ENCODE data around the gene SLC35G1.

Gene SLC35G1

GRCh38 chr10:93879273-93879672, 14.5 kb upstream of the SLC35G1 start:
- no peak for DNase-seq (ENCODE audit: low read depth)

DNA sequence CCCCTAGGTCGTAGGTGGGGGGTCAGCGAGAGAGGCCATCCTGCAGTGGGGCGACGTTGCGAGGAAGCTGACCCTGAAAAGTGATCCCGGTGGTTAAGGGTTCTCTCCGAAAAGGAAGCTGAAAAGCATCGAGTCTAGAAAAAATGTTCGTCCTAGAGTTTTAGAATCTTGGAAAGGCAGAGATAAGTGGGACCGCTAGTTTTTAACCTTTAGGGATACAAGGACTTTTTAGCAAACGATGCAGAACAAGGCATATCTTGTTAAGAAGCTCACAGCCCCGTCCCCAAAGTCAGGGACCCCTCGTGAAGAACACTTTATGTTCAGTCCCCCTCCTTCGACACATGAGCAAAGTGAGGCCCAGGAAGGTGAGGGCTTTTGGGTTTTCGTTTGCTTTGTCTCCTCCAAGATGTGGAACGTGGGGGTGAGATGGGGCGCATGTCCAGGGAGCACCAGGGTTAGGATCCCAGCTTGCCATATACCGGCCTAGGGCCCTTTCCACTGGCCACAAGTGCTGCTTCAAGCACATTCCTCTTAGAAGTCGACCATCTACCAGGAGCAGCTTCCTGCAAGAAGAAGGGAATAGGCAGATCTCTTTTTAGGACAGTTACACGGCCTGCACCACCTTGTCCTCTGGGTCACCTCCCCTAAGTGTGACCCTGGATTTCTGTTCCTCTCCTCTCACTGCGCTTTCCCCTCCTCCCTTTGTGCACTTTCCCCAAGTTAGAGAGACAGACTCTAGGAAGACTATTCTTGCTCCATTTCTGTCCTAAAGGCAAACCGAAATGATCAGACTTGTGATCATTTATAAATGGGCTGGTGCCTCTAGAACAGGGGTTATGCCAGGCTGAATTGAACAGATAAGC, 969 bp downstream of the SLC35G1 start:
- DNase-seq (ENCODE audit: low read depth) = peak; percentile 17

- DNase-seq (ENCODE audit: low read depth) = no peak
Observed at GRCh38 chr10:93897070-93897780, 3.4 kb downstream of the SLC35G1 start.

DNA sequence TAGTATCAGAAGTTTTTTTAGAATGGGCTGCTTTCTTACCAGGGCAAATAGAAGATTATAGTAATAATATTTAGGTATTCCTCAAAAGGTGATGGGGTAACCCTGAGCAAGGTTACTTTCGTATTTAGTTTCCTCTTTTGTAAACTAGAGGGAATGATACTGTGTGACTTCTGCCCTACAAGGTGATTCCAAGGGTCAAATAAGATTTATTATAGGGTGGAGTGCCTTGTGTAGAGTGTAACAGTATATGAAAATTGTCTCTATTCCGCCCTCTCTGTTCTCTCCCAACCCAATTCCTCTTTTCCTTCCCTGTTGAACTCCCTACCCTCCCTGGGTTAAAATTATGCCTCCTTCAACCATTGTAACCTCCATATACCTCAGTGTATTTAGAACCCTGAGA, 5.3 kb downstream of the SLC35G1 start:
- no peak for DNase-seq (ENCODE audit: low read depth)

DNA sequence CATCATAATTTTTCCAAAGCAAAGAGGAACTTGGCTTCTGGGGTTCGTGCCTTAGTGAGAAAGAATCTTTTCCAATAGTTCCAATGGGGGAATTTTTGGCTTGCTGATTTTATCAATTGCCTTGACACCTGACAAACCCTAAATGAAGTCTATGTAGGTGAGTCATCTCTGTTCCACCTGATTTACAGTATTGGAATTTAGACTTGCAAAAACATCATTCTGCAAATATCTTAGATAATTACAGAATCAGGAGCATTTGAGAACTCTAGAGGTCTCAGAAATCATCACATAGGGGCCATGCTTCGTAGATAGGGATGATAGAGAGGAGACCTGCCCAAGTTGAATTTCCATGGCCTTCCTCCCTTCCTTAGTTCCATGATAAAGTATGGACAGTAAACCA, 9.3 kb downstream of the SLC35G1 start:
- no peak for DNase-seq (ENCODE audit: low read depth)

- no peak for DNase-seq (ENCODE audit: low read depth)
Observed at GRCh38 chr10:93904901-93905300, 11.1 kb downstream of the SLC35G1 start.

DNA sequence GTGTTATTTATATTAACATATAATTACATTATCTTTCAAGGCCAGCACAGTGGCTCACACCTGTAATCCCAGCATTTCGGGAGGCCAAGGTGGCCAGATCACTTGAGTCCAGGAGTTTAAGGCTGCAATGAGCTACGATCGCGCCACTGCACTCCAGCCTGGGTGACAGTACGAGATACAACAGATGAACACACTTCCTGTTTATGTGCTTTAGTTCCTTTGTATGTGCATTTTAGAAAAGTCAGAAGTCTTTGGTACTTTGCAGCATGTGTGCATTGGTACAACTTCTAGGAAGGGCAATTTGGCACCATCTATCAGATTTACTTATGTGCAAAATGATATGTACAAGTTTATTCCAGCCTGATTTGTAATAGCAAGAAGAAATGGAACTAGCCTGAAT, 13.3 kb downstream of the SLC35G1 start:
- no peak for DNase-seq (ENCODE audit: low read depth)

DNA sequence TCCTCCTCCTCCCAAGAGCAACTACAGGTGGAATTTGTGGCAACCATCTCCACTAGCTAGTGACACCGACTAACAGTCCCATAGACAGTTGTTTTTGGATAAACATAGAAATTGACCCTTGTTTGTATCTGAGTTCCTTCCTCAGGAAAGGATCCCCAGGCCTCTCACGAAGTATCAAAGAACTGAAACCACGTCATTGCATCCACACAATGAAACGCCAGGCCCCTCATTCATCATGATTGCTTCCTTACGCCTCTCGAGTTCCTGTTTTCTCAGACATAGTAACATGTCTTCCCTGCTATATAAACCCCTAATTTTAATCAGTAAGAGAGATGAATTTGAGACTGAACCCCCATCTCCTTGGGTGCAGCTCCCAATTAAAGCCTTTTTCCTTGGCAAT, 18.1 kb downstream of the SLC35G1 start:
- DNase-seq (ENCODE audit: low read depth) = no peak

- no peak for DNase-seq (ENCODE audit: low read depth)
Observed at GRCh38 chr10:93912444-93912843, 18.7 kb downstream of the SLC35G1 start.

- no peak for DNase-seq (ENCODE audit: low read depth)
Observed at GRCh38 chr10:93913706-93914105, 19.9 kb downstream of the SLC35G1 start.

GRCh38 chr10:93915598-93915997, 21.8 kb downstream of the SLC35G1 start:
- DNase-seq (ENCODE audit: low read depth) = no peak

- no peak for DNase-seq (ENCODE audit: low read depth)
Observed at GRCh38 chr10:93916257-93917063, 22.7 kb downstream of the SLC35G1 start.

DNA sequence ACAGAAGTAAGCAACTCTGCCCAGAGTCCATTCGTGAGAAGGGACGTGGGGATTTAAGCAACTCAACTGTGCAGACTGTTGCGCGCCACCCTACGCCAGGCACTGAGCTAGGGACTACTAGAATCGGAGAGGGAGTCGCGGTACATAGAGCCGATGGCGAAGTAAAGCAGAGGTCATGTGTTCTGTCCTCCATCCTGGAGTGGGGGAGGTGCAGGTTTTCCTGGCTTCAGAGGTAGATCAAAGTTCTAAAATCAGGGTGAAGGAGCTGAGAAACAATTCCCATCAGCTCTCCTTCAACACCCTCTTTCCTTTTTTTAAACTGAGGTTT, 23.2 kb downstream of the SLC35G1 start:
- DNase-seq (ENCODE audit: low read depth) = no peak

- DNase-seq (ENCODE audit: low read depth) = no peak
Observed at GRCh38 chr10:93917821-93918220, 24.0 kb downstream of the SLC35G1 start.

DNA sequence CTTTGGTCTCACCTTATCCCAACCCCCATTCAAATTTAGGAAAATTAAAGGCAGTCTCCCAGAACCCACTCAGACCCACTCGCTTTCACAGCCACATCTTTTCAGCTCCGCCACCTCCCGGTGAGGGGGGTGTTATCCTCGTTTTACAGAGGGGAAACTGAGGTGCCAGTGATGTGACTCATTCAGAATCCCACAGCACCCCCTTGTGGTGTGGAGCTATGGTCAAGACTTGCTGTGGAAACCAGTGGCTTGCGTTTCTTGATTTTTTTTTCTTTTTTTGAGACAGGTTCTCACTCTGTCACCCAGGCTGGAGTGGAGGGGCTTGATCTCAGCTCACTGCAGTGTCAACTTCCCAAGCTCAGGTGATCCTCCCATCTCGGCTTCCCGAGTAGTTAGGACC, 27.6 kb downstream of the SLC35G1 start:
- no peak for DNase-seq (ENCODE audit: low read depth)

DNA sequence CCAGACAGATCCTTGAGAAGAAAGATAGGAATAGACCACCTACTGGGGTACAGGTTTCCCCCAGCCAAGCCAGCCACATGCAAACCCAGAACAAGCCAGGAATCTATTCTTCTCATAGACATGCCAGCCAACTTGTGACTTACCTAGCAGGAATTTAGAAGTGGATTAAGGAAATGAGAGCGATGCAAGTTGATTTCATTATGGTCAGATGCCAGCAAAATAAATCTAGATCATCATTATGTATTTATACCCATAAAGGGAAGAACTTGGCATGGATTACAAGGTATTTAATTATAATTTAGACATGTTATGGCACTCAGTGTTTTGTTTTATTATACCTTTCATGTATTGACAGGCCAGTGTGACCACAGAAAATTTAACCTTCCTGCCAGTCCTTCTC, 32.8 kb downstream of the SLC35G1 start:
- DNase-seq (ENCODE audit: low read depth) = no peak

GRCh38 chr10:93938140-93938539, 44.4 kb downstream of the SLC35G1 start:
- DNase-seq (ENCODE audit: low read depth) = no peak

- no peak for DNase-seq (ENCODE audit: low read depth)
Observed at GRCh38 chr10:93940881-93941280, 47.1 kb downstream of the SLC35G1 start.

- no peak for DNase-seq (ENCODE audit: low read depth)
Observed at GRCh38 chr10:93941606-93942005, 47.8 kb downstream of the SLC35G1 start.

GRCh38 chr10:93945819-93946218, 52.0 kb downstream of the SLC35G1 start:
- peak; percentile 25 for DNase-seq (ENCODE audit: low read depth)

DNA sequence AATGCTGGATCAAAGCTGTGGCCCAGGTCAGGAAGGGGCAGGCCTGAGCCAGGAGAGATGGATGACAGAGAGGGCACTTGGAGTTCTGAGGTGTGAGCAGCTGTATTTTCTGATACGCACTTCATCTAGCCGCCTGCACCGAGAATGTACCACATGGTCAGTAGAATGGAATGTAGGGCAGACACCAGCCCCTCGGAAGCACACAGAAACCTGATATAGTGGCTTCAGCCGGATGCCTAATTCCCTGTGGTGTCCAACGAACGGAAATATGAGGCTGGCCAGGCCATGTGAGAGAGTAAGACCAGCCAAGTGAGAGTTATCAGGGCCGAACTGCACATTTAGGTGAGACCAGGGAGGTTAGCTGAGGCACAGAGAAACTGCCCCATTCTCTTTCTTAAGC, 53.3 kb downstream of the SLC35G1 start:
- peak; percentile 72 for DNase-seq (ENCODE audit: low read depth)

DNA sequence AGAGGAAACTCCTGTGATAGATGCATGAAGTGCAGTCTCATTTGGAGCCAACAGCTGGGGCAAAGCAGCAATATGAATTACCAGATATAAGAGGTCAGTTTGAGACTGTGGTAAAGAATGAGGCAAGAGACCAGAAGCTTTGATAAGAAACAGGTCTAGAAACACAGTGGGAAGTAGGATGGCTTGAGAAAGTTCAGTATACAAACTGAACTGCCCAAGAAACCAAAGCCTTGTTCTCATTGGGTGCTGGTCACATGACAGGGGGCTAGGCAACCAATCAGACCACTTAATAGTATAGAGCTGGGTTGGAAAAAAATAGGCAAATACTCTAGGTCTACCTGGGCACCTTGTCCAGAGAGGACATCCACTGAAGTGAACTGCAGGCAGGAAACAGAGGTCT, 53.7 kb downstream of the SLC35G1 start:
- no peak for DNase-seq (ENCODE audit: low read depth)

- no peak for DNase-seq (ENCODE audit: low read depth)
Observed at GRCh38 chr10:93951905-93952304, 58.1 kb downstream of the SLC35G1 start.
